T1000 (cell line): ENCODE data around the gene IRF2BPL.

Source experiments
- DNase-seq: peaks from one replicate; lab custom pipeline; 2025; ENCODE audit warnings: mixed read lengths; lab: John Stamatoyannopoulos, UW

IRF2BPL gene

DNA sequence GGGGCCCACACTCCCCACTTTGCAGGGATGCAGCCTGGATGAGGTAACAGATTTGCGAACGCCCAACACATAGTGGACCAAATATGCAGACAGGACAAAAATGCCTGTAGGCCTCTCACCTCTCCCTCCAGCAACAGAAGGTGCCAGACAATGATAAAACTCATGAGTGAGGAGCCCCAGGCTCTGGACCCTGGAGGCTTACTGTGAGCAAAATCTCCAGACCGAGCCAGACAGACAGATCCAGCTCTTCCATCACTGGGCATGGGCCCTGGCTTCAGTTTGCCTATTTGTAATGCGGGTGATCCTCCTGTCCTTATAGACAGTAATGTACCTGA lies 42.3 kb downstream of the IRF2BPL start:
- DNase-seq = no peak

DNA sequence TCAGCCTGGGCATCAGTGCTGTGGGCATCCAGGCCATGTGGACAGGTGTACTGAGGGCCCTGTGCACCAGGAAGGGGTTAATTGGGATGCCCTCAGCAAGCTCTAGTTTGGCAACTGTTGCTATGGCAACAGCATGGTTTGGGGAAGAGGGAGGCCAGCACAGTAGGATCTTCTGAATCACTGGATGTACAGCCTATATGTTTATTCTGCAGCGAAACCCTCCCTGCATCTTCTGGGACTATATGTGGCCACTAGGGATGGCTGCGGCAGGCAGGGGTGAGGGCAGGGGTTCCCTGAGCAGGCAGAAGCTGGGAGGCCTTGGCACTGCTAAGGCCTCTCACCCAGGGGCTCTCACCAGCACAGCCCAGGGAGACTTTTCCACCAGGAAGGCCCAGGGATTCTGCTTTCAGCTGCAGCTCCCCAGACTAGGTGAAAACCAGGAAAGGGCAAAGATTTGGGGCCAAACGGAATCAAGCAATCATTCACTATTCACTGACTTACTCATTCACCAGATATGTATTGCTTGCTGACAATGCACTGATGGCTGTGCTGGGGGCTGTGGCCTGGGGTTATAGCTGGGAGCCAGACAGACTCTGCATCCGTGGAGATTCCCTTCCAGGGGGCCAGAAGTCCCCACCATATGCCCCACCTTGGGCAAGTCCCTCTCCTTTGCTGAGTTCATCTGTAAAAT lies 42.8 kb downstream of the IRF2BPL start:
- peak; percentile 50 for DNase-seq

DNA sequence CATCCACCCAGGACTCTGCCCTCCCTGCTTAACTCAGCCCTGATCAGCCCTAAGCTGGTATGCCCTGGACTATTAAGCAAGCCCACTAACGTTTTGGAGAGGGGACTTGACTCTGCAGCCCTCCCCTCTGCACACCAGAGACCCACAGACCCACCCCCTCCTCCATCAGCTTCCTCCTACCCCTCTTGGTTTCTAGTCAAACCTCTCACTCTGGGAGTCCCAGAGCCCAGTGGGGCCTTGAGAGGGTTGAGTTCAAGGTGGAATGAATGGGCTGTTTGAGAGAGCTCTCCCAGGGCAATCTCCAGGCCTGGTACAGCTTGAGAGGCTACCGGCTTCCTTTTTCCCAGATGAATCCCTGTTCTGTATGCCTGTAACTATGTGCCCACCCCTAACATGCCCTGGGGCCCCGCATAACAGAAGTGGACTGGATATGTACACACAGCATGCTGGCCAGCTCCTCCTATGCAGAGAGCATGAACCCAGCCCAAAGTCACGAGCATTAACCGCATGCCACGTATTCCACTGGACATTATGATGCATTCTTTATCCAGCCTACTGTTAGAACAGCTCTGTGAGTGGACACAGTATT lies 43.6 kb downstream of the IRF2BPL start:
- DNase-seq = peak; percentile 16

DNA sequence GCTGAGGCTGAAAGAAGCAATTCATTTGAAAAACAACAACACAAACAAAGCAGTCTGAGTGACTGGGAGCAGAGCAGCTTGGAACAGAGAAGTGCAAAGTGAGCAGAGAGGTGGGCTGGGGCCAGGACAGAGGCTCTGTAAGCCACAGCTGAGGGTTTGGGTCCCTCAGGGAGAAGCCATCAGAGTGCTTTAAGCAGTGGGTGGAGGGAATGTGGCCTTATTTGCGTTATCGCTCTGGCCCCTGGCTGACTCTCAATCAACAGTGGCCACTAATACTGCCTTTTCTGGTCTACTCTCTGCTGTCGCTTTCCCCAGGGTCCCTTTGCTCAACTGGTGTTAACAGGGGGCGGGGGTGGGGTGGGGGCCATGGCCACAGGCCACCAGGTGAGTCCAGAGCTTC lies 44.2 kb downstream of the IRF2BPL start:
- DNase-seq = no peak

DNA sequence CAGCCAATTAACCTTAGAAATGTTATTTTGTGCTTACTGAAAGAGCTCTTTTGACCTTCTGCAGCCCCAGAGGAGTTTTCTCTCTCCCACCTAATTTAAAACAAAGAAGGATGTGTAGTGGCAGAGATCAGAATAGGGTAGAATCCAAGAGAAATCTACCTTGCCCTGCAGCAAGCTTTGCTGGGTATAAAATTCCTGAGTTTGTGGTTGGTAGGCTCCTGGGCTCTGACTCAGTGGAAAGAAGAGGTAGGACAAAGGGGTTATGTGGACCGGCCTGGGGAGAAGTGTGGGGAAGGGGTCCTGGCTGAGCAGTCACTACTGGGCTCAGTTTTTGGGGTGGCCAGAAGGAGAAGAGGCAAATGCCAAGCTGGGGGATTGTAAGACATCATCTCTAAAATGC lies 46.8 kb downstream of the IRF2BPL start:
- DNase-seq = no peak

DNA sequence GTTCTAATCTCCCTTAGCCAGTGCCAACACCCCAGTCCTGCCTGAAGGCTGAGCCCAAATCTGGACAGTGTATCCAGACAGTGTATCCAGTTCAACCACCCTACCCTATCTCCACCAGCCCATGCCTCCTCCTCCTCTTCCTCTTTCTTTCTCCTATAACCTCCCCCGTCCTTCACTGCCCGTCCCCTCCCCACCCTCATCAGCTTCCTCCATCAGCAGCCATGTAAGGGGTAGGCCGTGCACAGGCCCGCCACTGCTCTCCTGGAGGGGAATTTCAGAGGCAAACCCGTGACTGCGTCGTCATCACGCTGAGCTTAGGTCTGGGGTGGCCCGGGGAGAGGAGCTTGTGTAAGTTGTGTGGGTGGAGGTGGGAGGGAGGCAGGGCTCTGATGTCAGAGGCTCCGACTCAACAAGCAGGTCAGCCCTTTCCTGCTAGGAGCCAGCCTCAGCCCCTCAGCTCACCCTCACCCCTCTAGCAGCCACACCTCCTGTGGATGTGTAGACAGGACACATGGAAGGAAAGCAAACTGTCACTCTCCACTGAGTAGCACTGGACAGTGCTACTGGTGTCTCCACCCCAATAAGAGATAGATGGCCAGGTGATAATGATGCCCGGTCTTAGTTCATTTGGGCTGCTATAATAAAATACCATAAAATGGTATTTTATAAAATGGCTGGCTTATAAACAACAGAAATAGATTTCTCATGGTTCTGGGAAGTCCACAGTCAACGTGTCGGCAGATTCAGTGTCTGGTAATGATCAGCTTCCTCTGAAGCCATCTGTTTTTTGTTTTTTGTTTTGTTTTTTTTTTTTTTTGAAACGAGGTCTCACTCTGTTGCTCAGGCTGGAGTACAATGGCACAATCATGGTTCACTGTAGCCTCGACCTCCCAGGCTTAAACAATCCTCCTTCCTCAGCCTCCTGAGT lies 50.5 kb downstream of the IRF2BPL start:
- no peak for DNase-seq

DNA sequence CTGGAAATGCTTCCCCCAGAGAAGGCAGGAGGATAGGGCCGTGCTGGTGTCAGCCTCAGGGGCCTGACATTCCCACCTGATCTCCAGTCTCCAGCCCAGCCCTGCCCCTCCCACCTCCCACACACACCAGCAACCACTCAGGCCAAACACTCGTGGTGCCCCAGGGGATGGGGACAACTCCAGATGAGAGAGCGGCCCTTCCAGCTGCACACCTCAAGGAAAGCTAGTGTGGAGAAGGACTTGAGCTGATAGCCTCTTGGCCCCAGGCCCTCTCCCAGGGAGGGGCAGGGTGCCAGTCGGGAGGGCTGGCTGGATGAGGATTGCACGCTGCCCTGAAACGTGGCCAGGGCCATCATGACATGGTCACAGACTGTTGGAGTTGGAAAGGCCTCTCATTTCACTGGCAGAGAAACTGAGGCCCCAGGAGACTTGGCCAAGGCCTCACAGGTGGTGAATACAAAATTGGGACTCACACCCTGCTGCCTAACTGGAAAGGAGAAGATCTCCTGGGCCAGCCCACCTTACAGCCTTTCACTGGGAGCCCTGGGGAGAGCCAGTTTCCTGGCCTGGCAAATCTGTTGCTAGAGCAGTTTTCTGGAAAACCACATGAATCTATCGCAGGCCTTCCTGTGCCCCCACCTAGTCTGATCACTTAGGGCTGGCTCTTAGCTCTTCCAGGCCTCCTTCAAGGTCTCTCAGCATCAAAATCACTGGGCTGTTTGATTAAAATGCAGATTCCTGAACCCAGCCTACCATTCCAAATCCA lies 52.1 kb downstream of the IRF2BPL start:
- DNase-seq = no peak

DNA sequence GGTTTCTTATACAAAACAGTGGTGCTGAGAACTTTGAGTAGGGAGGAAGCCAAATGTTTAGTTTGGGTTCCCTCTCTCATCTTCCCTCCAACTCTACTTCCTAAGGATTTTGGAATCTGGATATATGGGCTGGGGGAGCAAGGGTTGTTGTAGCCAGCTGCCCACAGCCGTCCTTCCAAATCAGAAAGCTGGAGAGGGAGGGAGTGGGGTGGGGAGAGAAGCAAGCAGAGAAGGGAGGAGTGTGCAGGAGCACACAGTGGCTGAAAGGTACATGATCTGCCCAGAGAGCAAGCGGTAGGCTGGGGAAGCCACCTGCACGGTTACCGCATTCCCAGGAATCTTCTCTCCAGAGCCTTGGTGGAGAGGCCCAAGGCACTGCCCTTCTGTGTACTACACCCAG lies 52.7 kb downstream of the IRF2BPL start:
- no peak for DNase-seq

DNA sequence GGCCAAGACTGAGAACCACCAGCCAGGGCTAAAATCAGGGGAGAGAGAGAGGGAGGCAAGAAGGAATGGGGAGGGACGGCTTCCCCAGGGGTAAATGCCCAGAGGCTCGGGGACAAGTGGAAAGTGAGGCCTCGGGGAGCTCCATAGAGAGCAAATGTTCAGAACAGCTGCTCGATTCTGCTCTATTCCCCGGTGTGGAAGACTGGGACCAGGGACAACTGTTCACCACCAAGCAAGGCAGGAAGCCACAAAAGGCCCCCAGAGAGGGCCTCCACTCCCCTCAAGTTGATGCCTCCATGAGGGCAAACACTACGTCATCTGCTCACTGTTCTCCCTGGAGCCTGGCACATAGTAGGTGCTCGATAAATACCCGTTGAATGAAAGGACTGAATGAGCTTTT lies 53.5 kb downstream of the IRF2BPL start:
- no peak for DNase-seq
